ENCODE data around the gene PIGQ.
A peak's percentile ranks its signal among the peaks of the same experiment; 100 is the strongest.

Gene PIGQ

DNA sequence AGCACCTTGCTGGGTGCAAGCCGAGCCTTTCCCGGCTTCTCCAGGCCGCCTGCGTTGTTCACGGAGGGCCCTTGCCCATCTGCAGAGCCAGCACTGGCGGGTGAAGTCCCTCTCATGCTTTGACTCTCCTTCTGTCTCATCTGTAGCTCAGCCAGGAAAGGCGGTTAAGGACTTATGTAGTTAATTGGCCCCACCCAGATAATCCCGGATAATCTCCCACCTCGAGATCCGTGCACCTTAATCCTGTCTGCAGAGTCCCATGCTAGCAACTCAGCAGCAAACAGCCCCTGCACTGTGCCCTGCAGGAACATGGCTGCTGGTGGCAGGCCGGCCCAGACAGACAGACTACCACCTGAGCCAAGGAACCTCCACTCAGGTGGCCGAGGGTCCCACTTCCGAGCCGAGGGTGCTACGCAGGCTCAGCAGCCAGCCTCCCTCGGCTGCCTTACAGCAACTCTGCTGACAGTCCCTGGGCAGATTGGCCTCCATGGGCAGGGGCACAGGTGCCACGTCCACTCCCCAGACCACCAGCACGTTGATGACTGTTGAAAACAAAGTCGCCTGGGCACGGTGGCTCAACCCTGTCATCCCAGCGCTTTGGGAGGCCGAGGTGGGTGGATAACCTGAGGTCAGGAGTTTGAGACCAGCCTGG is 37.0 kb downstream of the PIGQ start:
- no peak for DNase-seq (ENCODE audit: low read depth in 2 of 2)

DNA sequence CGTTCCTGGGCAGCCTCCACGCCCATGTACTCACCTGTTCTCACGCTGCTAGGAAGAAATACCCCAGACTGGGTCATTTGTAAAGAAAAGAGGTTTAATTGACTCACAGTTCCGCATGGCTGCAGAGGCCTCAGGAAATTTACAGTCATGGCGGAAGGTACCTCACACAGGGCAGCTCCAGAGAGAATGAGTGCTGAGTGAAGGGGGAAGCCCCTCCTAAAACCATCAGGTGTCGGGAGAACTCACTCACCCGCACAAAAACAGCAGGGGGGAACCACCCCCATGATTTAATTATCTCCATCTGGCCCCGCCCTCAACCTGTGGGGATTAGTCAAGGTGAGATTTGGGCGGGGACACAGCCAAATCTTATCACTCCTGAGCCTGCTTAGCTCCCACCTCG is 38.3 kb downstream of the PIGQ start:
- peak in 1 of 2 donors; percentile 50 for DNase-seq (ENCODE audit: low read depth in 2 of 2)

DNA sequence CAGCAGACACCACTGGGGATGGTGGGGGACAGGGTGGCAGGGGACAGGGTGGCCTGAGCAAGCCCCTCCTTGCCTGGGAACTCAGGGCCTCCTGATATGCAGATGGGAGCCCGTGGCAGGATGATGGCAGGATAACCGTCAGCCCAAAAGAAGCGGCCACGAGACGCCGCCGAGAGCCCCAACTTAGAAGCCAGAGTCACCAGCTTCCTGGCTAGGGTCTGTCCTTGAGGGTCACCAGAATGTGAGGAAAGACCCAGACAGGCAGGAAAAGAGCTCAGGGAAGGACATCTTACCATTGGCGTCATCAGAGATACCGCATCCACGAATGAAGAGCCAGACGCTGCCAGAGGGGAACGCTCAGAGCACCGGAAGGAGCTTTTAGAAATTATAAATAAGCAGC is 39.5 kb downstream of the PIGQ start:
- no peak for DNase-seq (ENCODE audit: low read depth in 2 of 2)

DNA sequence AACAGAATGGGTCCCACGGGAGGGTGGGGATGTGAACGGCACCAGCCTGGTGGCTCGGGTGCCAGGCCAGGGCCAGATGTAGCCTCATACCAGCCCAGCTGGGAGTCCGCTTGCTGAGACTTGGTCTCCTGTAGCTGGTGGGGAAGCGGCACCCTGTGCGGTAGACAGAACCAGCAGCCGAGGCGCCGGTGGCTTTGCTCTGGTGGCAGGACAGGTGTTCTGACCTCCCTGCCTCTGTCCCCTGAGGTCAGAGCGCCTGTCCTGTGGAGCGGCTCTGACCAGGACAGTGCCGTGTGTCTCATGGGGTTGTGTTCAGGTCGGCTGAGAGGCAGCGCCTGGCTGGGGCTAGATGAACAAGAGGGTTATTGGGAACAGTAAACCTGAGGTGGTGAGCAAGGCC is 40.2 kb downstream of the PIGQ start:
- DNase-seq (ENCODE audit: low read depth in 2 of 2), result no peak

DNA sequence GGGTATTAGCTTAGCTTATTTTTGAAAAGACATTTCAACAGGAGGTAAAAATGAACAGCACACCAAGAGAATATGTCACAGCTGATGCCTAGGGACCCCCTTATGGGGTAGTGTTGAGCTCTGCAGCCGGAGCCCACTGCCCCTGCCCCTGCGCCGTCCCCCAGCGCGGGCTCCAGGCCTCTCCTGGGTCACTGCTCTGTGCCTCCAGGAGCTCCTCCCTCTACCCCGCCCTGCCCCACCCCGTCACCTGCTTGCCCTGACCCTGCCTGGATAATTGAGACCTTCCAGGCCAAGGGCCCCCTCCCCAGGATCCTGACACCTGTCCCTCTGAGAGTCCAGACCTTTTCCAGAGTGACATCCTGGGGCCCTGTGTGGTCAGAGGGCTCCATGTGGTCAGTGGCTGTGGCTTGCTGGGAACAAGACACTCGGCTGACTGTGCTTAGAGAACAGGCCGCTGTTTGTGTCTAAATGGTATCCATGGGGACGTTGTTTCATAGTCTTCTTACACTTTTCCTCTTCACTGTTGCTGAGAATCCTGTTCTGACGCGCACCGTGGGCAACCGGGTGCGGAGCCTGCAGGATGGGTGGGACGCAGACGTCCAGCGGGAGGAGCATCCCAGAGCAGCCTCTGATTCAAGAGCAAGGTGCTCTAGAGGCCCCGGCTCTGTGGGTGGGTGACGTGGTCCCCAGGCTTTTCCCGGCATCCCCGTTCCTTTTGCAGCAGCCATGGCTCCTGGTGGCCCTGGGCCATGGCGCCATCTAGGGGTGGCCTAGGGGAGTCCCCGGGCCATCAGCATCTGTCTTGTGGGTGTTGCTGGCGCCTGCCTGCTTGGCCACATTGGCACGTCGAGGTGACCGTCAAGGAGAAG is 41.0 kb downstream of the PIGQ start:
- peak; percentile 43 to 56 for DNase-seq (ENCODE audit: low read depth in 2 of 2)

DNA sequence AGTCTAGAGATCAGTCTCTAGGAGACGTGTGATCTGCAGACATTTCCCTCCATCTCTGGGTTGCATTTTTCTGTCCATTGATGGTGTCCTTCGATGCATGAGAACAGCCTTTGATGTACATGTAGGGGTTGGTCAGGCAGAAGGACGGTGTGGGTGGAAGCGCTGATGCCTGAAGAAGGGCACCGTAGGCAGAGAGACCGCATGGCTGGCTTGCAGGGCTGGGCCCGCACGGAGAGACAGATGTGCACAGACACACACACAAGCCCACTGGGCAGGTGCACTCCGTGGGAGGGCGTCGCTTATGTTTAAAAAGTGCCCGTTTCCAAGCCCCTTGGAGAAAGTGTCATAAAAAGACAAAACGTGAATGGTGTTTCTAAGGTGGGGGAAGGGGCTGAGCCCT is 45.4 kb downstream of the PIGQ start:
- no peak for DNase-seq (ENCODE audit: low read depth in 2 of 2)

DNA sequence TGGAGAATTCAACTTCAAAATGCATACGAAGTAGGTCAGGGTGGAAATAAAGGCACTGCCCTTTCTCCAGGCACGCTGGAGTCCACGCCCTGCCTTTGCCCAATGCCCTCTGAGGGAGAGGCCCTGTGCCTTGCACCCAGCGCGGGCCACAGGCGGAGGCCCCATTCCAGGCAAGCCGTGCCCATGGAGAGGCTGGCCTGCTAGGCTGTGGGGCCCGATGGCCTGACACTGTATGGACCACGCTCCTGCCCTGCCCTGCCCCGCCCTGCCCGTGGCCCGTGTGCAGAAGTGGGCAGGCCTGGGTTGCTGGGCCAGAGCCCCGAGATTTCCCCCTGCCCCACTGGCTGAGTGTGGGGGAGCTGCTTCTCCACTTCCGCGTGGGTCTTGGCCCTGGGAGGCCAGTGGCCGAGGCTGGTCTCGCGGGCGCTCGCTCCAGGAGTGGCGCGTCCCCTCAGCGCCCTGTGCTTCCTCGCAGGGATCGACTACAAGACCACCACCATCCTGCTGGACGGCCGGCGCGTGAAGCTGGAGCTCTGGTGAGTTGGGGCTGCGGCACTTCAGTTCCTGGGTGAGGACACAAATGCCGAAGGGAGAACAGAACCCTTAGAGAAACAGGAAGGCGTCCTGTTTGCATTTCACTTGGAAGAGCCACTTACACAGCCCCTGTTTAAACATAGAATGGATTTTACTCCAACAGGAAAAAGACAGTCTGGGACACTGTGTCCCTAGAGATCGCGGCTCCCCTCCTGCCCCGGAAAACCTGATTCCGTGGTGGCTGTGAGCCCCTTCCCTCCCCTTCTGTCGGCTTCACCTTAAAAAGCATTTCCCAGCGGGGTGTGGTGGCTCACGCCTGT is 47.2 kb downstream of the PIGQ start:
- no peak for DNase-seq (ENCODE audit: low read depth in 2 of 2)

DNA sequence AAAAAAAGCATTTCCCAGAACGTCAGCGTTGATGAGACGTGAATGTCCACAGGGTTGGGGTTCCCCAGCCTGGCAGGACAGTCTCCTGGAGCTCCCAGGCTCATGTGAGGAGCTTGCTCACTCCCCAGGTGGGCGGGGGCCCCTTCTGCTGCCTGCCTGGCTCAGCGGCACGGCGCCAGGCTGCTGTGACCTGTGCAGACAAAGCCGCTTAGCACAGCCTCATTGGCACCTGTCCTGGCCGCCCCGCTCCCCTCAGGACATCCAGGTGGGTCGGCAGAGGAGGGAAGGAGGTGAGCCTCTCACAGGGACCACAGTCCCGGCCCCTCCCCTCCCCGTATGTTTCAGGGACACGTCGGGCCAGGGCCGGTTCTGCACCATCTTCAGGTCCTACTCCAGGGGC is 48.1 kb downstream of the PIGQ start:
- no peak for DNase-seq (ENCODE audit: low read depth in 2 of 2)

DNA sequence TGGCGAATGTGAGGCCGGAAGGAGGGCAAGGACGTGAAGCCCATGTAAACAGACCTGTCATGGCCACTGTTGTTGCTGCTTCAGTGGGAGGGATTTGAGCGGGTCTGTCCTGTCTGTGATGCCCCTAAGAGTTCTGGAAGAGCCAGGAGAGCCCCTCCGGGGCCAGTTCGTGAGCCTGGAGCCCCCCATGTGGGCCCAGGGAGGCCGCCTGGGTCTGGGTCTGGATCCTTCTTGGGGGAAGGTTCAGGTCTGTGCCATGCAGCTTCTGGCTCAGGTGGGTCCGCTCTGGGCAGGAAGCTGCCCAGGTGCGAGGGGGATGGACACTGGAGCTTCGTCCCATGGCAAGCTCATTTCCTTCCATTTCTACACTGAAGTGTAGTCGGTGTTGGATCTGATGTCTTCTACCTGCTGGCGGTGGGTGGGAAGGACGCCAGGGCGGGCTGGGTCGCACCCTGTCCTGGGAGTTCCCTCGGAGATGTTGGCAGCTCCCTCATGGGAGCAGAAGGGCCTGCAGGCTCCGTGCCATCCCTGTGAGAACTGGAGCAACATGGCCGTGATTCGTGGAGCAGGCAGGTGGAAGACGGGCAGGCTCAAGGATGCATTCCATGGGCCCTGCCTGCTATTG is 49.8 kb downstream of the PIGQ start:
- DNase-seq (ENCODE audit: low read depth in 2 of 2), result no peak

DNA sequence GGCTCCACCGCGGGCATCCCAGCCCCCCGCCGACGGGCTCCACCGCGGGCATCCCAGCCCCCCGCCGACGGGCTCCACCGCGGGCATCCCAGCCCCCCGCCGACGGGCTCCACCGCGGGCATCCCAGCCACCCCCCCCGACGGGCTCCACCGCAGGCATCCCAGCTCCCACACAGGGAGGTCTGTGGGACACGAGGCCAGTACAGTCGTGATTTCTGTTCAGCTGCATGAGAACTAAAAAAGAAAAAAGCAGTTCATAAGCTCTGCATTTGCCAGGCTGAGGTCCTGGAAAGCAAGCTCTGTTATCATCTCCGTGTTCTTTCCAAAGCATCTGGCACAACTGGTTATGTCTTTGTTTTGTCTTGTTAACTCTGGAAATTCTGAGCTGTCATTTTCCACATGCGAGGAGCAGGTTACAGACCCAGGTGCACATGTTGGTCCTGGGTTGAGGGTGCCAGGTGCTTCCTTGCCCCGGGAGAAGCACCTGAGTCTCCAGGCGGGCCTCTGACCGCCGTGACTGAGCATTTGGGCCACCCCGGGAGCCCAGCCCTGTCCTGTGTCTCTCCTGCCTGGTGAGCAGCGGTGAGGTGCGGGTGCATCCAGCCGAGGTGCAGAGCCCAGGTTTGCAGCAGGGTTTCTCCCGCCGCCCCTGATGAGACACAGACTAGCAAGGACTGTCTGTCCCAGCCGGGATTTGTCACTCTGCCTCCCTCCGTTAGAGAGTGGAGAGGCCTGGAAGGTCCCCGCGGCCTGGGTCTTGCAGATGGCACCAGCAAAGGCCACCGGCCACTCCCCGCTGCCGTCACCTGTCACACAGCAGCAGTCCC is 51.1 kb downstream of the PIGQ start:
- no peak for DNase-seq (ENCODE audit: low read depth in 2 of 2)

DNA sequence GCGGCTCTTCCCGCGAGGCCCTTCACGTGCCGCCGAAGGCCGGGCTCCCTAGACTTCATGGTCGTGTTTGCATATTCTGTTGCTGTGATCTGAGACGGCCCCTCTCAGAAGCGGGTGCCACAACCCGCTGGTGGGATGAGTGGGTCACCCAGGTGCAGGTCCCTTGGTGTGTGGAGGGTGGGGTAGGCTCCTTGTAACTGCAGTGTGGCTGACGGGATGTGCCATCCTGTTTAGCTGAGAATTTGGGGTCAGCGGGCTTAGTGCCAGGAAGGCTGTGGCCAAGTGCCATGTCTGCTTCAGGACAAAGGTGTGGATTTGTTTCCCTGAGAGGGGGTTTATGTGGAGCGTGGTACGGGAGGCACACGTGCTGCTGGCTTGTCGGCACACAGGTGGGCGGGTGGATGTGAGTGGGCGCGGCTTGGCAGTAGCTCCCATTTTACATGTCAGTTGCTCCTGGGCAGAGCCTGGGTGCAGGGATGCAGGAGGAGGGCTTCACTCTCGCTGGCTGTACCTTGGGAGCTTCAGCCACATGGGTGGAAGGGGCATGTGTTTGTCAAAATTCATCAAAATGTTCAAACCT is 51.8 kb downstream of the PIGQ start:
- no peak for DNase-seq (ENCODE audit: low read depth in 2 of 2)

DNA sequence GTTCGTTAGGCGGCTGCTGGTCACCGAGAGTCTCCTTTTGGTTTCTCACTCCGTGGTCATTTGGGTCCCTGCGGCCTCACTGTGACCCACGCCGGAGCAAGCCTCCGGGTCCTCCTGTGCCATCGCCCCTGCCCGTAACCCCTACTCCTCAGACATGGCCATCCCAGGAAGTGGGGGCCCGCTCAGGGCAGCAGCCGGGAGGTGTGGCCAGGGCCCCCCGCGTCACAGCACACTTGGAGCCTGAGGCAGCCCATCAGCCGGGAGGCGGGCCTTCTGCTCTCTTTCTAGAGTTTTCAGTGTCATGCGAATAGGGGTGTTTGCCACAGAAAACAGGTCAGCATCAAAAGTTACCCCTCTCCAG is 53.1 kb downstream of the PIGQ start:
- no peak for DNase-seq (ENCODE audit: low read depth in 2 of 2)

DNA sequence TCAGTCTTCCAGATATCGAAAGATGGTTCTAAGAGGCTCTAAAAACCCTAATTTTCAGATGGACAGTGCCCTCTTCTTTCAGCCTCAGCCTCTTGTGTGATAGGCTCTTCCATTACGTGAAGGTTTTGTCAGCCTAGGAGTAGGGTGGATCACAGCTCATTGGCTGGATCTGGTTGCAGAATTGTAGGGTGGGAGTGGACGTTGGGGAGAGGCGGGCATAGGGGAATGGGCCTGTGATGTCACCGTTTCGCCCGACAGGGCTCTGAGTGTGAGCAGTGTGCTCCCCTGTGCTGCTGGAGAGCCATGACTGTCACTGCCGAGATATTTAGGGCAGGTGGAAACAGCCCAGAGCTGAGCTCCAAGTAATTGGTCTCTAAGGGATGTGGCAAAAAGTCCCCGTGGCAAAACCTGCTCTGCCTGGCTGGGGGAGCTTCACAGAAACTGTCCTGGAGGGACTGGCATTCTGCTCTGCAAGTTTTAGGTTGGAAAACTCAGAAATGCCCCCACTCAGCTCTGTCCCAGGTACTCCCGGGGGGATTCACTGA is 54.8 kb downstream of the PIGQ start:
- DNase-seq (ENCODE audit: low read depth in 2 of 2), result no peak

DNA sequence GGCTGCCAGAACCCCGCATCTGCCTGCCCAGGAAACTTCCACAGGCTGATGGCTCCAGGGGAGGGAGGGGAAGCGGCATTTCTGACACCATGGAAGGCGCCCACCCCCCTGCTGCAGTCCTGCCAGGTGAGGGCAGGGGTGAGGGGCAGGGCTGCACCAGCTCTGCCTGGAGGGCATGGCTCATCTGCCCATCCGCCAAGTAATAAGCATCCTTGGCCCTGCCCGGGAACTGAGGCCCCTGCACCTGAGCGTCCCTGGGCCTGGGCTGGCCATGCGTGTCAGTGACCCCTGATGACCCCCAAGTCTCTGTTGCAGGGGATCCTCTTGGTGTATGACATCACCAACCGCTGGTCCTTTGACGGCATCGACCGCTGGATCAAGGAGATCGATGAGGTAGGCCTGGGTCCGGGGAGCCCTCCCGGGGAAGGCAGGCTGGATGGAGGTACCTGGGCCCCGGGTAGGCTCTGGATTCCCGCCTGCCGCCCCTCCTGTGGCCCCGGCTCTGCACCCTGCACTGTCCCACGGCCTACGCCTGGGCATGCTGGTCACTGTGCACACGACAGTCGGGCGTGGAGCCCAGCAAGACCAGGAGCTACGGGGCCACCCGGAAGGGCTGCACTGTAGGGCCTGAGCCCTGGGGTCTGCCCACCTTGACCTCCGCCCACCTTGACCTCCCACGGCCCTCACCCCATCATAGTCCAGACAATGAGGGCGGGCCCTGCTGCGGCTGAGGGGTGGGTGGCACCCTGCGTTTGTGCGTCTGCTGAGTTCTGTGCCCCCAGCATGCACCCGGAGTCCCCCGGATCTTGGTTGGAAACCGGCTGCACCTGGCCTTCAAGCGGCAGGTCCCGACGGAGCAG is 55.6 kb downstream of the PIGQ start:
- no peak for DNase-seq (ENCODE audit: low read depth in 2 of 2)

DNA sequence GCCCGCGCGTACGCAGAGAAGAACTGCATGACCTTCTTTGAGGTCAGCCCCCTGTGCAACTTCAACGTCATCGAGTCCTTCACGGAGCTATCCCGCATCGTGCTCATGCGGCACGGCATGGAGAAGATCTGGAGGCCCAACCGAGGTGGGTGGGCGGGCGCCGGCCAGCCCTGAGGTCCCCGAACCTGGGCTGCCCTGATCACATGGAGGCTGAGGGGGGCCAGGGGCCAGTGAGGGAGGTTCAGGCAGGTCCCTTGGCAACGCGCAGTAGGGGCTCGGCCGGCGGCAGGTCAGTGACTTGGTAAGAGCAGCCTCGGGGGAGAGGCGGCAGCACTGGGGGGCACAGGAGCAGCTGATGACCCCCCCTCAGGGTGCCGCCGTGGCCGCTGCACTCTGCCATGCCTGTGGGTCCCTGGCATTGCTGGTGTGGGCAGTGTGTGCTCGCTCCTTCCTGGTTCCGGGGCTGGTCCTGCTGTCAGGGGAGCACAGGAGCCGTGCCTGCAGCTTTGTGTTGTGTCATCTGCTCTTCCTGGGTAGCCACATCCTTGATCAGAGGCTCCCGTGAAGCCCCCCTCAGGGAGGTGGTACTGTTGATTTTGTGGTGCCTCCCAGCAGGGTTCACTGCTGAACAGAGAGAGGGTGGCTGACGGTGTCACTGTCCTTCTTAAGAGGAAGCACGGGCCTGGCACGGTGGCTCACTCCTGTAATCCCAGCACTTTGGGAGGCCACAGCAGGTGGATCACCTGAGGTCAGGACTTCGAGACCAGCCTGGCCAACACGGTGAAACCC is 56.4 kb downstream of the PIGQ start:
- DNase-seq (ENCODE audit: low read depth in 2 of 2), result no peak

DNA sequence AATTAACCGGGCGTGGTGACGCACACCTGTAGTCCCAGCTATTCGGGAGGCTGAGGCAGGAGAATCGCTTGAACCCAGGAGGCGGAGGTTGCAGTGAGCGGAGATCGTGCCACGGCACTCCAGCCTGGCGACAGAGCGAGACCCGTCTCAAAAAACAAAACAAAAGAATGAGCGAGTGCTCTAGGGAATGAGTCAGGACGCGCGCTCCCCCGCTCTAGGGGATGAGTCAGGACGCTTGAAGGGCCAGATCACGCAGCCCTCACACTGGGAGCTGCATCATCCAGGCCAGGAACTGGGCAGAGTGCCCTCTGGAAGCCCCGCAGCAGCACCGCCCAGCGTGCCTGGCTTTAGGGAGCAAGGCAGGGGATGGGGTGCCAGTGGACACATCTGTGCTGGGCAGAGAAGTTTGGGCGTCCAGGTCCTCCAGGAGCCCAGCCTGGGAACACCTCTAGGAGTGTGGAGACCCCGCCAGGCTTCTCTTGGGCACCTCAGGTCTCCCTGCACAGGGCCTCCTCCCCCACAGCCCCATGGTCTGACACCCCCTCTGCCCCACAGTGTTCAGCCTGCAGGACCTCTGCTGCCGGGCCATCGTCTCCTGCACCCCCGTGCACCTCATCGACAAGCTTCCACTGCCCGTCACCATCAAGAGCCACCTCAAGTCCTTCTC is 57.2 kb downstream of the PIGQ start:
- no peak for DNase-seq (ENCODE audit: low read depth in 2 of 2)

DNA sequence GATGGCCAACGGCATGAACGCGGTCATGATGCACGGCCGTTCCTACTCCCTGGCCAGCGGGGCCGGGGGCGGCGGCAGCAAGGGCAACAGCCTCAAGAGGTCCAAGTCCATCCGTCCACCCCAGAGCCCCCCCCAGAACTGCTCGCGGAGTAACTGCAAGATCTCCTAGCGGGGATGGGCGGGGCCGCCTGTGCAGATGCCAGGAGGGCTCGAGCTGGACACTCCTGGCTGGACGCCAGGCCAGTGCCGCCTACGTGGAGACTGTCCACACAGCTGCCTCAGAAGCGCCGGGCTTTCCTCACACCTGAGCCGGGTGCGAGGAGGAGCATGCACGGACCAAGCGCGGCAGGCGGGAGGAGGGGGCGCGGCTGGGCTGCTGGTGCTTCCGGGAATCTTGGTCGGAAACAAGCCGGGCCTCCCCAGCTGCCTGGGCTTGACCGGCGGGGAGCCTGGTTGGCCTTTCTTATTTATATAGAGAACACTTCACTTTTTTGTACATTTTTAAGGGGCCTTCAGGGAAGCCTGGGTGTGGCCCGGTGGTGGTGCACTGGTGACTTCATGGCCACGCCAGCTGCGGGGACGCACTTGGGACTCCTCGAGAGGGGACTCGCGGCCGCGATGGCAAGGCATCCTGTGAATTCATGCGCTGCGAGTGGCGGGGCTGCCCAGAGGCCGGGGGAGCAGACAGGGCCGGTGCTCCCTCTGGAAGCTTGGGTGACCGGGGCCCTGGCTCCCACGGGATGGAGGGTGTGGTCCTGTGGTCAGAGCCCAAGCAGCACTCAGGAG is 57.9 kb downstream of the PIGQ start:
- DNase-seq (ENCODE audit: low read depth in 2 of 2), result no peak

All from stimulated activated CD8-positive, alpha-beta memory T cell treated with anti-CD3 and anti-CD28 coated beads, Interleukin-15, amount 100 ng/mL, for 48 hours (primary cell).